Stomach (tissue), 9 donors: ENCODE measurements around the gene CDK7. TPM values are rescaled to one million over a fixed set of nuclear protein-coding genes. Genes with fewer than 3 reads are reported as not detected.

Experiments used
- DNase-seq, 2 donors: peaks; one replicate each; pipeline versions ENCODE4 v3.0.0 to v3.0.0-alpha.2; 2013 to 2019
- H3K27ac ChIP-seq, 5 donors: fragments of 200-600 bp in 4 of 5; sonication (generic) in 4 of 5; one replicate each; pipeline ENCODE4 v1.5.1; 2013 to 2019; ENCODE audit warnings: mild to moderate bottlenecking in 1 of 5, moderate library complexity in 1 of 5
- H3K27me3 ChIP-seq, 3 donors: fragments of 200-600 bp; sonication (generic); one replicate each; pipeline ENCODE4 v1.5.1; 2017 to 2019; ENCODE audit warnings: mixed run types in 1 of 3
- H3K36me3 ChIP-seq, 4 donors: fragments of 200-600 bp; sonication (generic); 1 replicate in 3 of 4; 2 replicates in 1 of 4; pipeline ENCODE4 v1.5.1; 2016 to 2019
- H3K4me1 ChIP-seq, 4 donors: fragments of 200-600 bp; sonication (generic); one replicate each; pipeline ENCODE4 v1.5.1; 2016 to 2019
- H3K4me3 ChIP-seq, 4 donors: fragments of 200-600 bp; sonication (generic) in 3 of 4; one replicate each; pipeline ENCODE4 v1.5.1; 2016 to 2019; ENCODE audit warnings: mild to moderate bottlenecking in 1 of 4
- H3K9me3 ChIP-seq, 4 donors: fragments of 200-600 bp; sonication (generic); one replicate each; pipeline ENCODE4 v1.5.1; 2016 to 2019
- EP300 ChIP-seq: sonication (generic); formaldehyde crosslinking; IDR thresholded peaks from one replicate; pipeline ENCODE4 v1.6.1; 2017; ENCODE audit warnings: antibody characterized with exemption
- POLR2A ChIP-seq, 4 donors: fragments of 450-650 bp; IDR thresholded peaks; one replicate each; pipeline ENCODE4 v1.6.1; 2016; ENCODE audit warnings: antibody characterized with exemption in 4 of 4, control low read depth in 2 of 4, mild to moderate bottlenecking in 1 of 4, moderate library complexity in 1 of 4
- POLR2AphosphoS5 ChIP-seq, 3 donors: sonication (generic); formaldehyde crosslinking; IDR thresholded peaks; one replicate each; pipeline ENCODE4 v1.6.1; 2016; ENCODE audit warnings: antibody characterized with exemption in 3 of 3
- WGBS, 5 donors: extraction: QIAGEN DNeasy Blood & Tissue Kit in 3 of 5; methylation state at CpG; one replicate each; pipeline versions ENCODE4 v1.1.5 to v1.1.7; 2013 to 2018; 5-methylcytosine and 5-hydroxymethylcytosine counted together
- intact Hi-C: fragments of 100-400 bp; cut with DNase I; formaldehyde crosslinking; loops from one replicate; pipeline ENCODE4 v1.15.1; 2023; ENCODE audit warnings: low total_unique reads
- polyA plus RNA-seq, 3 donors: library from polyadenylated mRNA; stranded (reverse); fragments of 200-250 nt; gene quantifications; one replicate each; pipeline ENCODE4 v1.2.3, GENCODE V29; 2013
- total RNA-seq, 5 donors: library from RNA; depleted of rRNA; stranded (reverse); fragments of >200 nt; gene quantifications; one replicate each; pipeline versions ENCODE4 v1.1.0 to v1.2.3, GENCODE V29; 2014 to 2016
- TF ChIP-seq, protein P1 (sequence below), 7 experiments: fragments of 450-650 bp in 4 of 7; fragments of 200-600 bp in 3 of 7; sonication (generic) in 3 of 7; IDR thresholded peaks; one replicate each; pipeline ENCODE4 v1.5.1; 2016 to 2019; ENCODE audit warnings: antibody characterized with exemption in 7 of 7, control low read depth in 2 of 7, mild to moderate bottlenecking in 1 of 7
- donor health status: healthy with polysubstance abuse.
- donor health status: Bipolar disorder and iron deficiency.
- donor health status: healthy.

The CDK7 gene
- total and polyA plus RNA-seq, 8 donors: 5.8 to 51.4 (median 24.0) TPM; not detected in 2

DNA sequence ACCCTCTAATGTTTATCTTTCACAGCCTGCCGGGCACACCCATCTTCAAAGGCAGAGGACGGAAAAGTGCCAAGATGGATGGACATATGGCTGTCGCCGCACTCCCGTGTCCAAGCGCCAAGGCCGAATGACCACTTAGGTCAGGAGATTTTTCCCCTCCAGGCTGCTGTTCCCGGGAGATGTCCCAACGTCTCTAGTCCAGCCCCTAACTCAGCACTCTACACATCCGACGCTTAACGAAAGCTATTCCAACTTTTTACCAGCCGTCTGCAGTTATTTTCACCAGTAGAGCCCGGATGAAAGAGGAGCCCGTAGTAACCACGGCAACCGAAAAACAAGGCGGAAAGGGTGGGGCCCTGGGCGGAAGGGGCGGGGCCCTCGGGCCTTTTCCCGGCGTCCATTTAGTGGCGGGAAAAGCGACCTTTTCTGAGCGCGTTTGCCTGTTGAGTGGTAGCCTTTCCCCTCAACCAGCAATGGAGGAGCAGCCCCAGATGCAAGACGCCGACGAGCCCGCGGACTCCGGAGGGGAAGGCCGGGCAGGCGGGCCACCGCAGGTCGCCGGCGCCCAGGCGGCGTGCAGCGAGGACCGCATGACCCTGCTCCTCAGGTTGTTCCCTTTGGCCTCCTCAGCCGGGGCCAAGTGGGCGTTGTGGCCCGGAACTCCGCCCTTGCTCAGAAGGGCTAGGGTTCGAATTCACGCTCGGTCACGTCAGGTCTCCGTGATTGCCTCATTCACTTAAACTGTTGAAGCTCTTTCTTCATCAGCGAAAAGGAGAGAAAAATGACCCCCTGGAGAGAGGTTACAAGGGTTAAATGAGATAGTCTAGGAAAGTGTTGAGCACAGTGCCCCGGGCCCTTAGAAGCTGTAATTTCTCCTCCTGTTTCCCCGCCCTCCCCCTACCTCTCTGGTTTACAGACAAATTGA is 45.3 kb upstream of the CDK7 start, which contains the start of gene CENPH:
TSS of gene CENPH (plus strand) at position 422 of the 925 bp plus-strand sequence. CDS start at position 474, 52 bp downstream.
- H3K9me3 ChIP-seq: no peaks in the 10 kb centered on the region
- H3K4me3 ChIP-seq: peak within 1 kb of the TSS; percentile 69 to 83 (median 82)
- intact Hi-C loops: loop anchor here (10.0 kb wide), 1 partner anchor 95 kb away; the partner anchor contains the start of gene SLC30A5
- 0 to 1% (median 1%) methylated on average over 34 to 55 of the region's 55 CpGs for WGBS, 5 donors
- peaks cover 0 to 3% (median 0%) of the 10 kb centered on the region in 4 donors for H3K36me3 ChIP-seq
- no peaks in the 10 kb centered on the region for H3K27me3 ChIP-seq
- DNase-seq: peak; percentile 88 to 97
- H3K4me1 ChIP-seq: peaks cover 14 to 21% (median 17%) of the 10 kb centered on the region in 4 donors
- peak within 1 kb of the TSS; percentile 53 to 85 (median 76) for H3K27ac ChIP-seq
- TF ChIP-seq POLR2A (IDR thresholded peaks at IDR 0.05) (no peak), POLR2AphosphoS5 (IDR thresholded peaks at IDR 0.05) (no peak), EP300 (no peak)
- TF ChIP-seq, protein P1, sequence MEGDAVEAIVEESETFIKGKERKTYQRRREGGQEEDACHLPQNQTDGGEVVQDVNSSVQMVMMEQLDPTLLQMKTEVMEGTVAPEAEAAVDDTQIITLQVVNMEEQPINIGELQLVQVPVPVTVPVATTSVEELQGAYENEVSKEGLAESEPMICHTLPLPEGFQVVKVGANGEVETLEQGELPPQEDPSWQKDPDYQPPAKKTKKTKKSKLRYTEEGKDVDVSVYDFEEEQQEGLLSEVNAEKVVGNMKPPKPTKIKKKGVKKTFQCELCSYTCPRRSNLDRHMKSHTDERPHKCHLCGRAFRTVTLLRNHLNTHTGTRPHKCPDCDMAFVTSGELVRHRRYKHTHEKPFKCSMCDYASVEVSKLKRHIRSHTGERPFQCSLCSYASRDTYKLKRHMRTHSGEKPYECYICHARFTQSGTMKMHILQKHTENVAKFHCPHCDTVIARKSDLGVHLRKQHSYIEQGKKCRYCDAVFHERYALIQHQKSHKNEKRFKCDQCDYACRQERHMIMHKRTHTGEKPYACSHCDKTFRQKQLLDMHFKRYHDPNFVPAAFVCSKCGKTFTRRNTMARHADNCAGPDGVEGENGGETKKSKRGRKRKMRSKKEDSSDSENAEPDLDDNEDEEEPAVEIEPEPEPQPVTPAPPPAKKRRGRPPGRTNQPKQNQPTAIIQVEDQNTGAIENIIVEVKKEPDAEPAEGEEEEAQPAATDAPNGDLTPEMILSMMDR (IDR thresholded peaks at IDR 0.05): no peak

DNA sequence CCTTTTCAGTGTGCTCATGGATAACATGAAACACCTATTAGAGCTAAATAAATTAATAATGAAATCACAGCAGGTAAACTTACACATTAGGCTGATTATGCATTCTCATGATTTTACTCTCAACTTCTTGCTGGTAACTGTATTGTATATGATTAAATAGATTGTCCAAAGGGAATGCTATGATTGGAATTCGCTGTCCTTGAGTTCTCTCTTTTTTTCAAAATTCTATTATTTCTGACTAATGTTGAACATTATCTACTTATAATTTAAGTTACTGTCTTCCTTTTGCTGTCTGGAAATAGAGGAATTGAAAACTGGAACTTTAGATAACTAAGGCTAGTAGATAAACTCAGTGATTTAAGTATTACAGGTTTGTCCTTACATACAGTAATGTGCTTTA is 32.2 kb upstream of the CDK7 start:
- H3K4me1 ChIP-seq: no peaks in the 10 kb centered on the region
- peaks cover 0 to 6% (median 0%) of the 10 kb centered on the region in 4 donors for H3K36me3 ChIP-seq
- no peaks in the 10 kb centered on the region for H3K9me3 ChIP-seq
- no peak overlapping the region for H3K4me3 ChIP-seq
- no peaks in the 10 kb centered on the region for H3K27me3 ChIP-seq
- intact Hi-C loops: no loop called here
- H3K27ac ChIP-seq: no peak overlapping the region
- TF ChIP-seq, protein P1 (IDR thresholded peaks at IDR 0.05): no peak
- TF ChIP-seq EP300 (no peak), POLR2AphosphoS5 (IDR thresholded peaks at IDR 0.05) (no peak), POLR2A (IDR thresholded peaks at IDR 0.05) (no peak)
- WGBS, 5 donors: 93 to 100% (median 97%) methylated on average over 1 of the region's 1 CpG
- no peak for DNase-seq

DNA sequence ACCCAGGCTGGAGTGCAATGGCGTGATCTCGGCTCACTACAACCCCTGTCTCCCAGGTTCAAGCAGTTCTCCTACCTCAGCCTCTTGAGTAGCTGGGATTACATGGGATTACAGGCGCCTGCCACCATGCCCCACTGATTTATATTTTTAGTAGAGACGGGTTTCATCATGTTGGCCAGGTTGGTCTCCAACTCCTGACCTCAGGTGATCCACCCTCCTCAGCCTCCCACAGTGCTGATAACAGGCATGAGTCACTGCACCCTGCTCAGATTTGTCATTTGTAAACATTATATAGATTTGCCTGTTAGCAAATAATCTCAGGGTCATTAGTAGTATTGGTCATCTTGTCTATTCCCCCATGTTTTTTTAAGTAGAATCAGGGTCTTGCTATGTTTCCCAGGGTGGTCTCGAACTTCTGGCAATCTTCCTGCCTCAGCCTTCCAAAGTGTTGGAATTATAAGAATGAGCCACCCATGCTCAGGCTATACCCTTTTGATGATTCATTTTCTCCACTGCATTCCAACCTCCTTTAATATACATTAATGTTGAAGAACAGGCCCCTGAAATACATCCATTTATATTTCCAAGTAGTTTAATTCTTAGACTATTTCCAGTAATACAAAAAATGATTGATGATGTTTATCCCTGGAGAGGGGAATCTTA is 28.0 kb upstream of the CDK7 start:
- no peaks in the 10 kb centered on the region for H3K4me1 ChIP-seq
- H3K27ac ChIP-seq: peak overlapping the region in 1 of 5 donors; percentile 66
- no peaks in the 10 kb centered on the region for H3K9me3 ChIP-seq
- 82 to 89% (median 86%) methylated on average over 5 of the region's 5 CpGs for WGBS, 5 donors
- intact Hi-C loops: no loop called here
- DNase-seq: peak in 1 of 2 donors; percentile 38
- H3K36me3 ChIP-seq: no peaks in the 10 kb centered on the region
- no peak for TF ChIP-seq POLR2A (IDR thresholded peaks at IDR 0.05)
- peak in 1 of 3 donors; percentile 4 for TF ChIP-seq POLR2AphosphoS5 (IDR thresholded peaks at IDR 0.05)
- no peak overlapping the region for H3K4me3 ChIP-seq
- no peaks in the 10 kb centered on the region for H3K27me3 ChIP-seq

DNA sequence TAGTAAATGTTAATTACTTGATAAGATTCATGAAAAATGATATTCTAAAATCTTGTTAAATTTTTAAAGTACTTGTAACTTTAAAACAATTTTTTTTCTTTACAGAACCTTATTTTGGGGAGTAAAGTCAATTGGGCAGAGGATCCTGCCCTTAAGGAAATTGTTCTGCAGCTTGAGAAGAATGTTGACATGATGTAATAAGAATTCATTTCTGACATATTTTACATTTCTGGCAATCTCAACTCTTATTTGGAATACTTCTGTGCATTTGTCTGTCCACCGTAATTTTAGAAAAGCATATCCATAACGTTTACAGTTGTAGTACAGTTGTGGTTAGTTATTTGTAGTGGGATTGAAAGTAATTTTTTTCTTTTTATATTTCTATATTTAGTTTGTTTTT is 25.1 kb upstream of the CDK7 start:
- no peak for DNase-seq
- TF ChIP-seq, protein P1 (IDR thresholded peaks at IDR 0.05): no peak
- TF ChIP-seq POLR2AphosphoS5 (IDR thresholded peaks at IDR 0.05) (no peak), POLR2A (IDR thresholded peaks at IDR 0.05) (no peak), EP300 (no peak)
- intact Hi-C loops: no loop called here
- Histone ChIP-seq H3K27me3 (no peaks in the 10 kb centered on the region), H3K27ac (no peak overlapping the region), H3K36me3 (no peaks in the 10 kb centered on the region), H3K4me3 (no peak overlapping the region), H3K9me3 (no peaks in the 10 kb centered on the region), H3K4me1 (no peaks in the 10 kb centered on the region)
- 82 to 92% (median 89%) methylated on average over 2 of the region's 2 CpGs for WGBS, 5 donors
